ENCODE data around the gene DCK. TPM values are rescaled to one million over a fixed set of nuclear protein-coding genes. Genes with fewer than 3 reads are reported as not detected.
"Not testable (repeated sequence)": the region's sequence is repeated elsewhere in the genome, so short reads cannot be mapped to it uniquely, and the experiment has no call there.

DCK gene
- total RNA-seq, 1 donor from 2014 or later: 19.6 TPM

- Mint-ChIP-seq H3K27ac (no peak overlapping the region), H3K27me3 (no peaks in the 10 kb centered on the region), H3K9me3 (ENCODE audit: low read depth) (no peaks in the 10 kb centered on the region), H3K36me3 (ENCODE audit: insufficient read depth) (peaks cover 17% of the 10 kb centered on the region), H3K4me1 (ENCODE audit: low read depth) (no peaks in the 10 kb centered on the region), H3K4me3 (ENCODE audit: low read depth) (no peak overlapping the region)
- DNase-seq (ENCODE audit: low spot score, unreplicated experiment): no peak
- TF ChIP-seq, protein P1, sequence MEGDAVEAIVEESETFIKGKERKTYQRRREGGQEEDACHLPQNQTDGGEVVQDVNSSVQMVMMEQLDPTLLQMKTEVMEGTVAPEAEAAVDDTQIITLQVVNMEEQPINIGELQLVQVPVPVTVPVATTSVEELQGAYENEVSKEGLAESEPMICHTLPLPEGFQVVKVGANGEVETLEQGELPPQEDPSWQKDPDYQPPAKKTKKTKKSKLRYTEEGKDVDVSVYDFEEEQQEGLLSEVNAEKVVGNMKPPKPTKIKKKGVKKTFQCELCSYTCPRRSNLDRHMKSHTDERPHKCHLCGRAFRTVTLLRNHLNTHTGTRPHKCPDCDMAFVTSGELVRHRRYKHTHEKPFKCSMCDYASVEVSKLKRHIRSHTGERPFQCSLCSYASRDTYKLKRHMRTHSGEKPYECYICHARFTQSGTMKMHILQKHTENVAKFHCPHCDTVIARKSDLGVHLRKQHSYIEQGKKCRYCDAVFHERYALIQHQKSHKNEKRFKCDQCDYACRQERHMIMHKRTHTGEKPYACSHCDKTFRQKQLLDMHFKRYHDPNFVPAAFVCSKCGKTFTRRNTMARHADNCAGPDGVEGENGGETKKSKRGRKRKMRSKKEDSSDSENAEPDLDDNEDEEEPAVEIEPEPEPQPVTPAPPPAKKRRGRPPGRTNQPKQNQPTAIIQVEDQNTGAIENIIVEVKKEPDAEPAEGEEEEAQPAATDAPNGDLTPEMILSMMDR (IDR thresholded peaks at IDR 0.05; ENCODE audit: unreplicated experiment): no peak
Observed at GRCh38 chr4:71026086-71026485, 32.6 kb downstream of the DCK start.

GRCh38 chr4:71027611-71028010, 34.2 kb downstream of the DCK start:
- H3K9me3 Mint-ChIP-seq (ENCODE audit: low read depth): no peaks in the 10 kb centered on the region
- H3K4me1 Mint-ChIP-seq (ENCODE audit: low read depth): no peaks in the 10 kb centered on the region
- DNase-seq (ENCODE audit: low spot score, unreplicated experiment): no peak
- H3K27me3 Mint-ChIP-seq: no peaks in the 10 kb centered on the region
- H3K4me3 Mint-ChIP-seq (ENCODE audit: low read depth): no peak overlapping the region
- H3K27ac Mint-ChIP-seq: no peak overlapping the region
- TF ChIP-seq, protein P1 (IDR thresholded peaks at IDR 0.05; ENCODE audit: unreplicated experiment): no peak
- peaks cover 23% of the 10 kb centered on the region for H3K36me3 Mint-ChIP-seq (ENCODE audit: insufficient read depth)

DNA sequence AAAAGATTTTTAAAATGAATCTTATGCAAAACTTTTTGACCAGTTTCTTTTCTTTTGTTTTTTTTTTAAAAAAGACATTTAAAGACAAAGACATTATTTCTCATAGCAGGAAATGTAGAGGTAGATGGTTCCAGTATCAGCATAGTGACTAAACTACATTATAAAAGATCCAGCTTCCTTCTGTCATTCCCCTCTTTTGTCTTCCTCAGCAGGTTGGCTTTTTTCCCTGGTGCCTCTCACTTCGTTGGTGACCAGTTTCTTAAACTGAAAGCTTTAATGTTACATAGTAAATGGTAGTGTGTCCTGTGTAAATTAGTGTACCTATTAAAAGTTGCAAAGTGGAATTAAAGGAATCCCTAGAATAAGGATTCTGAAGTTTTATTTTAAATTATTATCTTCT, 36.1 kb downstream of the DCK start:
- peaks cover 14% of the 10 kb centered on the region for H3K36me3 Mint-ChIP-seq (ENCODE audit: insufficient read depth)
- H3K27me3 Mint-ChIP-seq: no peaks in the 10 kb centered on the region
- TF ChIP-seq, protein P1 (IDR thresholded peaks at IDR 0.05; ENCODE audit: unreplicated experiment): no peak
- H3K4me3 Mint-ChIP-seq (ENCODE audit: low read depth): no peak overlapping the region
- no peaks in the 10 kb centered on the region for H3K4me1 Mint-ChIP-seq (ENCODE audit: low read depth)
- no peak for DNase-seq (ENCODE audit: low spot score, unreplicated experiment)
- H3K27ac Mint-ChIP-seq: no peak overlapping the region
- no peaks in the 10 kb centered on the region for H3K9me3 Mint-ChIP-seq (ENCODE audit: low read depth)

- not testable (repeated sequence) for DNase-seq (ENCODE audit: low spot score, unreplicated experiment); H3K4me3 Mint-ChIP-seq (ENCODE audit: low read depth); H3K27ac Mint-ChIP-seq; H3K9me3 Mint-ChIP-seq (ENCODE audit: low read depth); H3K4me1 Mint-ChIP-seq (ENCODE audit: low read depth); H3K27me3 Mint-ChIP-seq
- H3K36me3 Mint-ChIP-seq (ENCODE audit: insufficient read depth): peaks cover 12% of the 10 kb centered on the region
Observed at GRCh38 chr4:71032106-71032505, 38.7 kb downstream of the DCK start.

DNA sequence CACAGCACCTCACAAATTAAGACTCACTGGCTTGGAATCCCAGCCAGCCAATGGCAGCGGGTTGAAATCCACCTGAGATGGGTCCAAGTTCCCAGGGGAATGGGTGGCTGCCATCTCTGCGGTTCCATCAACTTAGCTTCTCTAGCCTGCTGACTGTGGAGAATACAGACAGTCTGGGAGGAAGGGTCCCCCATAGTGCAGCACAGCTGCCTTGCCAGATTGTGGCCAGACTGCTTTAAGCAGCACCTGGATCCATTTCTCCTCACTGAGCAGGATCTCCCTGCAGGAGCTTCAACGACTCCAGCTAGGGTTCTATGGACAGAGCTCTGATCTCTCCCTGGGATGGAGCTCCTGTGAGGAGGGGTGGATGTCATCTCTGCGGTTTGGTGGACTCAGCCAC, 51.8 kb downstream of the DCK start:
- Mint-ChIP-seq H3K9me3 (ENCODE audit: low read depth) (peaks cover 25% of the 10 kb centered on the region), H3K27me3 (no peaks in the 10 kb centered on the region), H3K4me1 (ENCODE audit: low read depth) (no peaks in the 10 kb centered on the region), H3K27ac (no peak overlapping the region), H3K4me3 (ENCODE audit: low read depth) (no peak overlapping the region), H3K36me3 (ENCODE audit: insufficient read depth) (peaks cover 30% of the 10 kb centered on the region)
- no peak for DNase-seq (ENCODE audit: low spot score, unreplicated experiment)
- TF ChIP-seq, protein P1 (IDR thresholded peaks at IDR 0.05; ENCODE audit: unreplicated experiment): no peak

- Mint-ChIP-seq H3K27ac (no peak overlapping the region), H3K4me1 (ENCODE audit: low read depth) (no peaks in the 10 kb centered on the region), H3K9me3 (ENCODE audit: low read depth) (peaks cover 13% of the 10 kb centered on the region), H3K27me3 (no peaks in the 10 kb centered on the region), H3K36me3 (ENCODE audit: insufficient read depth) (peaks cover 8% of the 10 kb centered on the region), H3K4me3 (ENCODE audit: low read depth) (no peak overlapping the region)
- DNase-seq (ENCODE audit: low spot score, unreplicated experiment): no peak
- TF ChIP-seq, protein P1 (IDR thresholded peaks at IDR 0.05; ENCODE audit: unreplicated experiment): no peak
Observed at GRCh38 chr4:71049395-71049794, 55.9 kb downstream of the DCK start.
